GM12801 (cell line): Measurements from ENCODE around the gene DRAXIN.

Experiments
- TF ChIP-seq, protein P1 (sequence below): IDR thresholded peaks from one replicate; pipeline ENCODE4 v1.5.1; 2011; ENCODE audit warnings: control low read depth; ENCODE audit not compliant: insufficient read length; ENCODE audit errors: extremely low read depth

The DRAXIN gene

DNA sequence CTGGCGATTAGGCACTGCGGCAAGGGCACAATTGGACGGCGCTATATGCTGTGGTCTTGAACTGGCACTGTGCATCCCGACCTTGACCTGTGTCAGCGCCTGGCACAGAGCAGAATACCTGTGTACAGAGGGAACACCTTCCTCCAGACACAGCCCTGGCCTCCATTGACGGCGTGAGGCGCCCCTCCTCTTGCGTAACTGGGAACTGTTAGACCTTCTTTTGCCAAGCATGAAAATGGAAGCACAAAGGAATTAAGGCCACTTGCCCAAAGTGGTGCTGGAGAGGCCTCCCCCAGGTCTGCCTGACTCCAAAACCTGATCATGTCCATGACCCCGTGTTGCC is 37.6 kb downstream of the DRAXIN start:
- TF ChIP-seq, protein P1, sequence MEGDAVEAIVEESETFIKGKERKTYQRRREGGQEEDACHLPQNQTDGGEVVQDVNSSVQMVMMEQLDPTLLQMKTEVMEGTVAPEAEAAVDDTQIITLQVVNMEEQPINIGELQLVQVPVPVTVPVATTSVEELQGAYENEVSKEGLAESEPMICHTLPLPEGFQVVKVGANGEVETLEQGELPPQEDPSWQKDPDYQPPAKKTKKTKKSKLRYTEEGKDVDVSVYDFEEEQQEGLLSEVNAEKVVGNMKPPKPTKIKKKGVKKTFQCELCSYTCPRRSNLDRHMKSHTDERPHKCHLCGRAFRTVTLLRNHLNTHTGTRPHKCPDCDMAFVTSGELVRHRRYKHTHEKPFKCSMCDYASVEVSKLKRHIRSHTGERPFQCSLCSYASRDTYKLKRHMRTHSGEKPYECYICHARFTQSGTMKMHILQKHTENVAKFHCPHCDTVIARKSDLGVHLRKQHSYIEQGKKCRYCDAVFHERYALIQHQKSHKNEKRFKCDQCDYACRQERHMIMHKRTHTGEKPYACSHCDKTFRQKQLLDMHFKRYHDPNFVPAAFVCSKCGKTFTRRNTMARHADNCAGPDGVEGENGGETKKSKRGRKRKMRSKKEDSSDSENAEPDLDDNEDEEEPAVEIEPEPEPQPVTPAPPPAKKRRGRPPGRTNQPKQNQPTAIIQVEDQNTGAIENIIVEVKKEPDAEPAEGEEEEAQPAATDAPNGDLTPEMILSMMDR: no peak

DNA sequence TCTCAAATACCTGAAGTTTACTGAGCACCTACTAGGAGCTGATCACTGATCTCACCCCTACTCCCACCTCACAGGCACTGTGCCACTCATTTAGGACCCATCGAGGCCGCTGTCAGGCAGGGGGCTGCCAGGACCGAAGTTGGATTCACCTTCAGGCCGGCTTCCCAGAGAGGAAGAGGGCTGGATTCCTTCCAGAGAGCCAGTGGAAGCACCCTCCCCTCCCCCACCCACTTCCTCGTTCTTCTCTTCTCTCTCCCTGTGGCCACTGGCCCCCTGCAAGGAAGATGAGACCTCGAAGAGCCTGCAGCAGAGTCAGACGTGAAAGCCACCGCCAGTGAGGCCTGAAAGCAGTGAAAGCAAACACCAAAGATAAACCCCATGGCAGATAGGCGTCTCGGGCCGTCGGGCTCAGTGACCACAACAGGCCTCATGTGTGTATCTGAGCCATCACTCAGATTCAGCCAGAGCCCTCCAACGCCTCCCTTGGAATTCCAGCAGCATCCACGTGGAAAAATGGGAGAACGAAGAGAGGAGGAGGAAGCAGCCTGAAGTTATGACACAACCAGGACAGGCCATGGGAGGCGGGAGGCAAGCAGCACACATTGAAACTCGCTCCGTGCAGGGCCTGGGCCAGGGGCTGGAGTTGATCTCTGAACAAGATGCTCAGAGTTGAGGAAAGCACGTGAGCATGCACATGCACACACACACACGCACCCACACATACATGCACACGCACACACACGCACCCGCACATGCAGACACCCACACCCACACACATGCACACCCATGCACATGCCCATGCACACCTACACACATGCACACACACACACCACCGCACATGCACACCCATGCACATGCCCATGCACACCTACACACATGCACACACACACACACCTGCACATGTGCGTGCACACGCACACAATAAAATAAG is 38.3 kb downstream of the DRAXIN start:
- TF ChIP-seq, protein P1: no peak

DNA sequence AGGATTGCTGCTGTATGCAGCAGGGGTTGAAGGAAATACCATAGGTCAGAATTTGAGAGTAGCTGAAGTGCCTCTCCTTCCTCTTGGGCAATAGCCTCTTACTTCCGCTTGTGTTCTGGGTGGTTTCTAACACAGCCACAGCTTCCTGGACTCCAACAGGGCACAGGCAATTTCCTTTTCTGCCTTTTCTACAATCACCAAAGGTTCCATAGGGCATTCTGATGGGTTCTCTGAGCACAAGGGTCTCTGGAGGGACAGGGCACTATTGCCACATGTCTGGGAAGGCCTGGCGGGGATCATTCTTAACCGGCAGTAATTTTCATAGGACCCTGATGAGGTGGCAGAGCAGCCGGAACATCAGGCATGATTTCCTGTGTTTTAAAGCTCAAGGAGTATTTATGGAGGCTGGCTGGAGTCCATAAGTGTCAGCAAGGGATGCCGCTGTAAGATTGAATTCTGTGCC is 39.0 kb downstream of the DRAXIN start:
- TF ChIP-seq, protein P1: no peak

DNA sequence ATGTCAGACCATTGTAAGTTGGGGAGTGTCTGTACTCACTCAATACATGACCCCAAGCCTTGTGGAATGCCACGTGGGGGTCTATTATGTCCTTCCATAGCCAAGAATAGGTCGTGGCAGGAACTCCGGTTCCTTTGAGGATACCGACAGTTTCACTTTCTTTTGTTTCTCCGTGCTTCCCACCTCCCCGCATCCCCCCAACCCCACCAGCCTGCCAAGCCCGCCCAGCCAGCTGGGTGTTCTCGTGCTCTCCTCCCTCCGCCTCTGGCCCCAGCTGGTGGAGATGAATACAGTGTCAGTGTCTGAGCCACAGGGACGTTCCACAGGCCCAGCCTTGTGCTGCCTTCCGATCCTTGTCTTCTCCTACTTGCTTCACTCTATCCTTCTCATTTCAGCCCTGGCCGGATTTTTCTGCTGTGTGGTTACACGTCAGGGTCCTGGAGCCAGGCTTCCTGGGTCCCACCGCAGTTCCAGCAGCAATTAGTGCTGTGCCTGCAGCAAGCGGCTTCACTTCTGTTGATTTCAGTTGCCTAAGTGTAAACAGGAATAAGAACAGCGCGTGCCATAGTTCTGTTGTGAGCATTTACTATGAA is 40.3 kb downstream of the DRAXIN start:
- TF ChIP-seq, protein P1: no peak

DNA sequence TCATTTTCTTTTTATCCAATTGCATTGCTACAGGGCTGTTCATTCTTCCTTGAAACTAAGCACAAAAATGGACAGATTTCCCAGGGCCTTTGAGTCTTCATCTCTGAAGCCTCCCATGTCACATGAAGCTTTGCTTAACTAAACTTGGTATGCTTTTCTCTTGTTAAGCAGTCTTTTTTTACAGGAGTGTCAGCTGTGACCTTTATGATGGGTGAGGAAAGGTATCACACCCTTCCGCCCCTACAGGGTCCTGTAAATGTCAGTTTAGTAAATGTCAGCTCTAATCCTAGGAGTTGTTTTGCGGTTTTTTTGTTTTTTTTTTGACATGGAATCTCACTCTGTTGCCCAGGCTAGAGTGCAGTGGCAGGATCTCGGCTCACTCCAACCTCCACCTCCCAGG is 41.8 kb downstream of the DRAXIN start:
- TF ChIP-seq, protein P1: no peak

DNA sequence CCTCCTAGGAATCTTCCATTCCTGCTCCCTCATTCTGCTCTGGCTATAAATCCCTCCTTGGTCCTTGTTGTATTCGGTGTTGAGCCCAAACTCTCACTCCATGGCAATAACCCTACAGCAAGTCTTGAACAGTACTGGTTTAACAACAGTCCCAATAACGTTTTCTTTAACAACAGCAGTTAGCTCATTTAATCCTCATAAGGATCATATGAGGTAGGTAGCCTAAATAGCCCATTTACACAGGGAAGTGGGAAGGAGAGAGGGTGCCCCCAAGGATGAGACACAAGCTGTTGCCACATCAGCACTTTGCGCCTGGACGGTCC is 44.0 kb downstream of the DRAXIN start:
- TF ChIP-seq, protein P1: no peak

DNA sequence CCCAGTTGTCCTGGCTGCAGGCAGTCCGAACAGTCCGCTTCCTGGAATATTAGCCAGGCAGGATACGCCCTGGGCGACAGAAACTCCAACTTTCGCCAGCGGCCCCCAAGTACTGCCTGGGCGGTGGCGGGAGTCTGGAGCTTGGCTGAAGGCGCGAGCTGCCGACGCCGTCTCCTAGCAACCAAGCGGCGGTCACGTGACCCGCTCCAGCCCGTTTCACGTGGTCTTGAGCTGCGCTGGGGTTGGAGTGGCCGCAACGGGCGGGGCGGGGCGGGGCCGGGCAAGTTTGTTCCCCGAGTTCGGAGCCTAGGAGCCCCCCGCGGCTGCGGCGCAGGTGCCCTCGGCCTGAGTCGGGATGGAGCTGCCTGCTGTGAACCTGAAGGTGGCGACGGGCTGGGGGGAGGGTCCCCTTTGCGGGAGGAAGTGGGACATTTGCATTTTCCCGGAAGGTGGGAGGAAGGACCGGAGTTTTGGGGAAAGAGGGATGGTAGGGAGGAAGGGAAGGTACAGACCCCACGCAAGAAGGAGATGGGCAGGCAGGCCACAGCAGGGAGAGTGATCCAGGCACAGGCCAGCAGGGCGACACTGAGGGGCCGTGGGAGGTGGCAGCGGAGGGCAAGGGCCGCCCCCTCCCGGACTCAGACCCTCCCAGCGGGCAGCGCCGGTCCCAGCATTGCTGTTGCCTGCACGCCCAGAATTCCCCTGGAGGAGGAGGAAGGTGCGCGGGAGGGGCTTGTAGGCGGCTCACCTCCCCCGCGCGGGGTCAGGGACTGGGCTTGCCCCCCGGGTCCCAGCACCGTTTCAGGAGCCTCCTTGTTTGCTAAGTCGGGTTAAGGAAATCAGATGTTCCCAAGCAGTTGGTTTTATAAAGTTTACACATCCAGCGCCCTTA is 44.6 kb downstream of the DRAXIN start, which contains the start of gene AGTRAP:
TSS of gene AGTRAP (plus strand) at position 283 of the 892 bp plus-strand sequence. CDS start at position 356, 73 bp downstream.
- TF ChIP-seq, protein P1: no peak
